Measurements from ENCODE around the gene C3orf22.
A peak's percentile ranks its signal among the peaks of the same experiment; 100 is the strongest.

Gene C3orf22

DNA sequence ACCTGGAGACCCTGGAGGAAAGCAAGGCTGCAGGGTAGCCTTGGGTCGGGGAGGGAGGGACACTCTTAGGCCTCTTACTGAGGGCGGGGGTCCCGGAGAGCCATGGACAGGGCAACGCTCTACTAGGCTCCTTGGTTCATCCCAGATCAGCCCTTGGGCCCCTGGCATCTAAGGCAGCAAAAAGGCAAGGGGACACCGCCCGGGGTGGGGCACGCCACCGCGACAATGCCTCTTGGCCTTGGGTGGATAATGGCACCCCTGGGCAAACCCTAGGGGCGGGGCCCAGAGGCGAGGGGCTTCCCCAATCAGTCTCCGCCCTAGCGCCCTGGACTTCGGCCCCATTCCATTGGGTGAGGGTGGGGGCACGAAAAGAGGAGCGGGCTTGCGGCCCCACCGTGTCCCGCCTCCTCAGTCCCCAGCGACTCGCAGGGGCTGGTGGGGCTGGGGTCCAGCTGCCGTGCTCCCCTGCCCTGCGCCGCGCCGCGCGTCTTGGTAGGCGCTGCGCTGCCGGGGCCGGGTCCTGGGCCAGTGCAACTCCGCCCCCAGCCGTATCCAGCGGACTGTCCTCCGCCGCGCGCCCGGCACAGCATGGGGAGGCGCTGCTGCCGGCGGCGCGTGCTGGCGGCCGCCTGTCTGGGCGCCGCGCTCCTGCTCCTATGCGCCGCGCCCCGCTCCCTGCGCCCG lies 34.8 kb downstream of the C3orf22 start, which contains the start of gene CHST13:
TSS of gene CHST13 (plus strand) at position 411 of the 684 bp plus-strand sequence. CDS start at position 589, 178 bp downstream.
- H3K4me3 ChIP-seq (replicated peaks in 1 of 2; ENCODE audit: low read depth in 2 of 2, low read length in 2 of 2): peak within 1 kb of the TSS in 1 of 2 donors; percentile 4
- TF ChIP-seq, protein P1, sequence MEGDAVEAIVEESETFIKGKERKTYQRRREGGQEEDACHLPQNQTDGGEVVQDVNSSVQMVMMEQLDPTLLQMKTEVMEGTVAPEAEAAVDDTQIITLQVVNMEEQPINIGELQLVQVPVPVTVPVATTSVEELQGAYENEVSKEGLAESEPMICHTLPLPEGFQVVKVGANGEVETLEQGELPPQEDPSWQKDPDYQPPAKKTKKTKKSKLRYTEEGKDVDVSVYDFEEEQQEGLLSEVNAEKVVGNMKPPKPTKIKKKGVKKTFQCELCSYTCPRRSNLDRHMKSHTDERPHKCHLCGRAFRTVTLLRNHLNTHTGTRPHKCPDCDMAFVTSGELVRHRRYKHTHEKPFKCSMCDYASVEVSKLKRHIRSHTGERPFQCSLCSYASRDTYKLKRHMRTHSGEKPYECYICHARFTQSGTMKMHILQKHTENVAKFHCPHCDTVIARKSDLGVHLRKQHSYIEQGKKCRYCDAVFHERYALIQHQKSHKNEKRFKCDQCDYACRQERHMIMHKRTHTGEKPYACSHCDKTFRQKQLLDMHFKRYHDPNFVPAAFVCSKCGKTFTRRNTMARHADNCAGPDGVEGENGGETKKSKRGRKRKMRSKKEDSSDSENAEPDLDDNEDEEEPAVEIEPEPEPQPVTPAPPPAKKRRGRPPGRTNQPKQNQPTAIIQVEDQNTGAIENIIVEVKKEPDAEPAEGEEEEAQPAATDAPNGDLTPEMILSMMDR (IDR thresholded peaks at IDR 0.05; ENCODE audit: low read depth, low read length): no peak
- DNase-seq (ENCODE audit: low read depth in 2 of 2): peak; percentile 32 to 40

DNA sequence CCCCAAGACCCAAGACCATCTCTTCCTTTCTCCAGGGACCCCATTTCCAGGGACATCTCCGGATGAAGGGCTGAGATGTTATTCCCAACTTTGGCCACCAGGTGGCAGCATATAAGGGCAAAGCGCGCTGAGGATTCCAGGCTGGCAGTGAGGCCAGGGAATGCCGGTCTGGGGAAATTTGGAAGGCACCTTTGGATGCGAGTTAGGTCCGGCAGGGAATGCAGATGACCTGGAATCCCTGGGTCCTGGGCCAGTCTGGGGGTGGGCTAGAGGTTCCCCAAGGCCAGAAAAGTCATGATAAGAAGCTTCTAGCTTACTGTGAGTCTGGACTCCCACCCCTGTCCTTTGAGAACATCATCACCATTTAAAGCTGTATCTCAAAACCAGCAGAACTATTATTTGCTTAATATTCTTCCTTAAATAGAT lies 36.4 kb downstream of the C3orf22 start:
- H3K4me3 ChIP-seq (replicated peaks in 1 of 2; ENCODE audit: low read depth in 2 of 2, low read length in 2 of 2): no peak overlapping the region
- DNase-seq (ENCODE audit: low read depth in 2 of 2): peak; percentile 55 to 58
- TF ChIP-seq, protein P1 (IDR thresholded peaks at IDR 0.05; ENCODE audit: low read depth, low read length): peak; percentile 91

DNA sequence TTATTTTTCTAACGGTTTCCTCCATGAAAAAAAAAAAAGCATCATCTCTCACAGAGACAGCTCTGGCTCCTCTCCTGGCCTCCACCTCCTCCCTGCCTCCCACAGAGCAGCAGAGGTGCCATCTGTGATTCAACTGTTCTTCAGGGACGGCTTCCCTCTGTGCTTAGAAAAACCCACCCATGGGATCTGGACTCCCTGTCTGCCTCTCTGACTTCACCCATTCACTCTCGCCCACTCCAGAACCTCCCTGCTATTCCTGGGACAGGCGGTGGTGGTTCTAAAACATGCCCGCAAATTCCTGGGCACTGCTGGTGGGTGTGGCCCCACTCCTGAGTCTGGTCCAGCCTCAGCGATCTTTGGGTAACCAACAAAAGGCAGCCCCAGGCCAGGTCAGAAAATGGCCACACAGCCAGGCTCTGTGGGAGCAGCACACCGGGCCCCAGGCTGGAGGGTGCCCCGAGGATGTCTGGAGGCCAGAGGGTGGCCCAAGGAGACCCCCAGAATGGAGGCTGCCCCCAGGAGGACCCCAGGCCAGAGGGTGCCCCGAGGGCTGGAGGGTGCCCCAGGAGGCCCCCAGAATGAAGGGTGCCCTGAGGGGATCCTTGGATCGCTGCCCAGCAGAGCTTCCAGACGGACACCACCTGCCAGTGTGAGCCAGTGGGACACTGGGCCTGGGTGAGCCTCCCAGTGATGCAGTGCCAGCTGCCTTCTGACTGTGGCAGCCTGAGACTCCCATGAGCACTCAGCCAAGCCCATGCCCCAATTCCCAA lies 37.4 kb downstream of the C3orf22 start:
- TF ChIP-seq, protein P1 (IDR thresholded peaks at IDR 0.05; ENCODE audit: low read depth, low read length): no peak
- no peak overlapping the region for H3K4me3 ChIP-seq (replicated peaks in 1 of 2; ENCODE audit: low read depth in 2 of 2, low read length in 2 of 2)
- no peak for DNase-seq (ENCODE audit: low read depth in 2 of 2)

DNA sequence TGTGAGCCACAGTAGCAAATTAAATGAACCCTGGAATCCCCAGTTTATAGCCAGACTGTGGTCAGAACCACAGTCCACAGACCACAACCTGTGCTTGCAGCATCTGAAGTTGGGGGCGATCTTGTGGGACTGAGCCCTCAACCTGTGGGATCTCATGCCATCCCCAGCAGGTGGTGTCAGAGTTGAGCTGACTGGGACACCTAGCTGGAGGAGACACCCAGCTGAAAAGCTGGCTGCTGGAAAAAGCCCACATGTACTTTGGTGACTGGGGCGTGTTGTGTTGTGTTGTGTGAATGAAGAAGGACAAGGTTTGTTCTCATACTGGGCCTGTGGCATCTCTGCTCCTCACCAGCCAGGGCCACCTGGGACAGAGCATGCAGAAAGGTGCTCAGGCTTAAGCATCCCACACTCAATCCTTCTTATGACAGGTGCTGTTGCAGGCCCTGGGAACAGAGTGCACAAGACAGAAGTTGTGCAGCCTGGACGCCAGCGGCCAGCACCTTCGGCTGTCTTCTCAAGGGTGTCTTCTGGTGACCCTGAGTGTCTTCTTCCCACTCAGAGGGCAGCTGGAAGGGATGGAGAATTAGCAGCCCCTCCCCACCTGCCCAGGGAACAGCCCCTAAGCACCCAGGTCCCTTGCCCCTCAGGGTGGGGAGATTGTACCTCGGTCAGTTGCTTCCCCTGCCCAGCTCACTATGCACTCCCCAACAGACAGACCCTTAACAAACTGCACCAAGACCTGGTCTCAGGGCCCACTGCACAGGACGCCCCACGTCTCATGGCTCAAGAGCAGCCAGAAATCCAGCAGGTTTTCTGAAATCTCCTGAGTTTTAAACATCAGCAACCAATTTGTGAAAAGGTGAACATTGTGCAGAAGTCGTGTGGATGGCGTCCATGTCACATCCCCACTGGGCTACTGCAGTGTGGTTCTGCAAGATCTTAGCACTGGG lies 39.0 kb downstream of the C3orf22 start:
- TF ChIP-seq, protein P1 (IDR thresholded peaks at IDR 0.05; ENCODE audit: low read depth, low read length): no peak
- H3K4me3 ChIP-seq (replicated peaks in 1 of 2; ENCODE audit: low read depth in 2 of 2, low read length in 2 of 2): no peak overlapping the region
- no peak for DNase-seq (ENCODE audit: low read depth in 2 of 2)

DNA sequence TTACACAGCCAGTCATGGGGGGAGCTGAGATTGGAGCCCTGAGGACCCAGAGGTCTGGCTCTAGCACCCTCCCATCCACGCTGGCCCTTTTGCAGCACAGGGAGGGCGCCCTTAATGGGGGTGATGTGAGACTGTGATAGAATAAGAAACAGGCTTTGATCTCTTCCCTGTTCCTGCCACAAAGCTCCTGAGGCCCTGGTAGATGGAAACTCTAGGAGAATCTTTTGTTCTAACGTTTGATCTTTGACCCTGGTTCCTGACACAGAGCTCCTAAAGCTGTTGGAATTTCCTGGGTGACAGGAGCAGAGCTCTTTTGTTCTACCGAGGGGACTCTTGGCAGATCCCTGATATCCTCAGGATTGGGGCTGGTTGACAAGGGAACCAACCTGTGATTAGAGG lies 40.0 kb downstream of the C3orf22 start:
- no peak overlapping the region for H3K4me3 ChIP-seq (replicated peaks in 1 of 2; ENCODE audit: low read depth in 2 of 2, low read length in 2 of 2)
- no peak for DNase-seq (ENCODE audit: low read depth in 2 of 2)
- TF ChIP-seq, protein P1 (IDR thresholded peaks at IDR 0.05; ENCODE audit: low read depth, low read length): no peak
